AG04450 (cell line): Measurements from ENCODE around the gene GOLGA6C. TPM values are rescaled to one million over a fixed set of nuclear protein-coding genes. Genes with fewer than 3 reads are reported as not detected.

Experiments used
- CTCF ChIA-PET: fragments of 300-600, 350-600 bp; formaldehyde crosslinking; extraction: SDS; loops from one replicate; lab custom pipeline; 2022; ENCODE audit warnings: antibody characterized with exemption, inconsistent platforms; lab: Charles Lee
- POLR2A ChIA-PET: fragments of 350-600 bp; formaldehyde crosslinking; extraction: SDS; loops from one replicate; lab custom pipeline; 2021; ENCODE audit warnings: antibody characterized with exemption, inconsistent platforms; lab: Yijun Ruan, JAX
- DNase-seq: peaks from one replicate; pipeline ENCODE4 v3.0.0-alpha.2; 2011; ENCODE audit warnings: low read depth, low spot score
- H3K27ac ChIP-seq: one replicate; pipeline ENCODE4 v1.5.1; 2012; ENCODE audit warnings: low read depth, low read length, control low read depth
- H3K27me3 ChIP-seq: one replicate; pipeline ENCODE4 v1.6.0; 2012; ENCODE audit warnings: low read length; ENCODE audit not compliant: control insufficient read depth, insufficient read depth
- H3K4me3 ChIP-seq: 2 replicates; pipeline ENCODE4 v1.5.1; 2011; ENCODE audit warnings: mild to moderate bottlenecking, low read depth, low read length, control low read depth
- H3K9me3 ChIP-seq: 2 replicates; pipeline ENCODE4 v1.5.1; 2012; ENCODE audit warnings: low read length; ENCODE audit not compliant: control insufficient read depth, insufficient read depth
- CTCF ChIP-seq: IDR thresholded peaks from 2 replicates; pipeline ENCODE4 v1.5.1; 2011; ENCODE audit warnings: low read depth, low read length, control low read depth, inconsistent platforms
- polyA plus RNA-seq: library from polyadenylated mRNA; depleted of rRNA; stranded (reverse); fragments of >200 nt; gene quantifications from 2 replicates; pipeline ENCODE4 v1.2.3, GENCODE V29; 2011

Gene GOLGA6C
- polyA plus RNA-seq, 1 experiment, result not detected

- TF ChIP-seq CTCF, result no peak
- H3K4me3 ChIP-seq, result no peak overlapping the region
- no peak for DNase-seq
- CTCF ChIA-PET, result no interaction called here
- H3K27ac ChIP-seq, result no peak overlapping the region
- H3K9me3 ChIP-seq, result no peaks in the 10 kb centered on the region; the same call in 1 of the 2 replicates
- POLR2A ChIA-PET, result no interaction called here
- peaks cover 42% of the 10 kb centered on the region for H3K27me3 ChIP-seq
These were observed 28.2 kb upstream of the GOLGA6C start for GRCh38 chr15:75230016-75230343.

- no peak overlapping the region for H3K27ac ChIP-seq
- no peak for DNase-seq
- ChIA-PET CTCF (no interaction called here), POLR2A (no interaction called here)
- H3K4me3 ChIP-seq, result no peak overlapping the region
- H3K27me3 ChIP-seq, result peaks cover 44% of the 10 kb centered on the region
- no peak for TF ChIP-seq CTCF
- no peaks in the 10 kb centered on the region; the same call in 1 of the 2 replicates for H3K9me3 ChIP-seq
These were observed 27.4 kb upstream of the GOLGA6C start for GRCh38 chr15:75230551-75231371.

GRCh38 chr15:75231836-75232235 is 26.3 kb upstream of the GOLGA6C start:
- Histone ChIP-seq H3K27me3 (peaks cover 47% of the 10 kb centered on the region), H3K27ac (no peak overlapping the region), H3K9me3 (no peaks in the 10 kb centered on the region; the same call in 1 of the 2 replicates), H3K4me3 (no peak overlapping the region)
- DNase-seq, result no peak
- ChIA-PET POLR2A (no interaction called here), CTCF (no interaction called here)
- no peak for TF ChIP-seq CTCF

GRCh38 chr15:75232252-75232813 is 25.8 kb upstream of the GOLGA6C start:
- H3K4me3 ChIP-seq, result no peak overlapping the region
- no peak for DNase-seq
- TF ChIP-seq CTCF, result no peak
- ChIA-PET CTCF (no interaction called here), POLR2A (no interaction called here)
- H3K27me3 ChIP-seq, result peaks cover 51% of the 10 kb centered on the region
- H3K27ac ChIP-seq, result no peak overlapping the region
- H3K9me3 ChIP-seq, result no peaks in the 10 kb centered on the region; the same call in 1 of the 2 replicates

GRCh38 chr15:75232826-75233503 is 25.2 kb upstream of the GOLGA6C start:
- H3K27ac ChIP-seq, result no peak overlapping the region
- no peaks in the 10 kb centered on the region; the same call in 1 of the 2 replicates for H3K9me3 ChIP-seq
- no peak overlapping the region for H3K4me3 ChIP-seq
- ChIA-PET POLR2A (no interaction called here), CTCF (no interaction called here)
- no peak for TF ChIP-seq CTCF
- no peak for DNase-seq
- peaks cover 53% of the 10 kb centered on the region for H3K27me3 ChIP-seq
